Fibroblast of the aortic adventitia (primary cell): ENCODE data around the gene VASH2. TPM values are rescaled to one million over a fixed set of nuclear protein-coding genes. Genes with fewer than 3 reads are reported as not detected.
A peak's percentile ranks its signal among the peaks of the same experiment; 100 is the strongest.

Experiments
- DNase-seq: peaks from one replicate; pipeline ENCODE4 v3.0.0-alpha.2; 2010; ENCODE audit warnings: low read depth
- H3K4me3 ChIP-seq: 2 replicates; pipeline ENCODE4 v1.5.1; 2011; ENCODE audit warnings: low read depth, mild to moderate bottlenecking, control low read depth, low read length, moderate library complexity
- CTCF ChIP-seq: IDR thresholded peaks from 2 replicates; pipeline ENCODE4 v1.5.1; 2011; ENCODE audit warnings: mild to moderate bottlenecking, low read length, control low read depth, inconsistent platforms; ENCODE audit not compliant: insufficient read depth
- total RNA-seq: library from RNA; depleted of rRNA; stranded (reverse); fragments of >200 nt; gene quantifications from 2 replicates; pipeline ENCODE4 v1.2.3, GENCODE V29; 2012; ENCODE audit warnings: low replicate concordance

VASH2 gene
- total RNA-seq, 1 donor, result 0.90 TPM

- TF ChIP-seq CTCF, result no peak
- H3K4me3 ChIP-seq, result no peak overlapping the region
Observed at GRCh38 chr1:212920246-212920645, 30.1 kb upstream of the VASH2 start.

GRCh38 chr1:212920896-212921295 is 29.4 kb upstream of the VASH2 start:
- TF ChIP-seq CTCF, result peak; percentile 32
- DNase-seq, result no peak
- H3K4me3 ChIP-seq, result no peak overlapping the region

More at GRCh38 chr1:212920246-212920645, 30.1 kb upstream of the VASH2 start:
- DNase-seq, result no peak

- no peak overlapping the region for H3K4me3 ChIP-seq
- no peak for TF ChIP-seq CTCF
- no peak for DNase-seq
Observed at GRCh38 chr1:212922016-212922415, 28.3 kb upstream of the VASH2 start.

- no peak for DNase-seq
- H3K4me3 ChIP-seq, result no peak overlapping the region
- no peak for TF ChIP-seq CTCF
Observed at GRCh38 chr1:212926372-212926771, 24.0 kb upstream of the VASH2 start.

GRCh38 chr1:212928323-212929291 is 21.7 kb upstream of the VASH2 start:
- no peak for DNase-seq
- TF ChIP-seq CTCF, result no peak
- H3K4me3 ChIP-seq, result no peak overlapping the region

GRCh38 chr1:212930986-212931678 is 19.2 kb upstream of the VASH2 start:
- DNase-seq, result no peak
- H3K4me3 ChIP-seq, result no peak overlapping the region
- no peak for TF ChIP-seq CTCF
